Stimulated activated effector memory CD8-positive, alpha-beta T cell treated with anti-CD3 and anti-CD28 coated beads, Interleukin-12 subunit alpha, Interleukin-12 subunit beta, amount 100 ng/mL, for 72 hours (primary cell): ENCODE results near the gene SLC1A2.

ENCODE experiments used
- ATAC-seq: fragments of 150-1000 bp; cut with Tn5 transposase; 2 replicates; pipeline ENCODE4 v1.10.0; 2021
- DNase-seq, 2 donors: peaks; one replicate each; pipeline ENCODE4 v3.0.0; 2021 to 2022; ENCODE audit warnings: low spot score in 2 of 2
- H3K27ac Mint-ChIP-seq: one replicate; pipeline ENCODE4 v1.8.0; 2022; ENCODE audit warnings: mild to moderate bottlenecking, mixed read lengths
- H3K36me3 Mint-ChIP-seq: one replicate; pipeline ENCODE4 v1.8.0; 2022; ENCODE audit warnings: mild to moderate bottlenecking, mixed read lengths
- H3K4me1 Mint-ChIP-seq: one replicate; pipeline ENCODE4 v1.8.0; 2022; ENCODE audit warnings: mixed read lengths
- H3K4me3 Mint-ChIP-seq: one replicate; pipeline ENCODE4 v1.8.0; 2022; ENCODE audit warnings: mild to moderate bottlenecking, mixed read lengths
- H3K9me3 Mint-ChIP-seq: one replicate; pipeline ENCODE4 v1.8.0; 2022; ENCODE audit warnings: mixed read lengths

The SLC1A2 gene

GRCh38 chr11:35281169-35281688, 138.1 kb downstream of the SLC1A2 start:
- no peak for ATAC-seq
- H3K9me3 Mint-ChIP-seq: no peaks in the 10 kb centered on the region
- peaks cover 15% of the 10 kb centered on the region for H3K4me1 Mint-ChIP-seq
- H3K27ac Mint-ChIP-seq: no peak overlapping the region
- no peak for DNase-seq
- no peak overlapping the region for H3K4me3 Mint-ChIP-seq
- no peaks in the 10 kb centered on the region for H3K36me3 Mint-ChIP-seq

- Mint-ChIP-seq H3K27ac (no peak overlapping the region), H3K36me3 (no peaks in the 10 kb centered on the region), H3K4me1 (peaks cover 20% of the 10 kb centered on the region), H3K9me3 (no peaks in the 10 kb centered on the region), H3K4me3 (no peak overlapping the region)
- ATAC-seq (no peak), DNase-seq (no peak)
These were observed 138.6 kb downstream of the SLC1A2 start for GRCh38 chr11:35280727-35281126.

- Mint-ChIP-seq H3K4me1 (peaks cover 40% of the 10 kb centered on the region), H3K36me3 (no peaks in the 10 kb centered on the region), H3K9me3 (no peaks in the 10 kb centered on the region), H3K27ac (no peak overlapping the region), H3K4me3 (no peak overlapping the region)
- DNase-seq (no peak), ATAC-seq (no peak)
These were observed 141.5 kb downstream of the SLC1A2 start for GRCh38 chr11:35277827-35278226.

- Mint-ChIP-seq H3K27ac (peak overlapping the region; percentile 69), H3K4me1 (peaks cover 44% of the 10 kb centered on the region), H3K9me3 (no peaks in the 10 kb centered on the region), H3K36me3 (no peaks in the 10 kb centered on the region), H3K4me3 (peak overlapping the region; percentile 31)
- ATAC-seq (peak; percentile 76), DNase-seq (no peak)
These were observed 142.8 kb downstream of the SLC1A2 start for GRCh38 chr11:35276396-35277145.

- ATAC-seq (no peak), DNase-seq (no peak)
- Mint-ChIP-seq H3K36me3 (no peaks in the 10 kb centered on the region), H3K9me3 (no peaks in the 10 kb centered on the region), H3K4me3 (no peak overlapping the region), H3K4me1 (peaks cover 52% of the 10 kb centered on the region), H3K27ac (peak overlapping the region; percentile 69)
These were observed 143.6 kb downstream of the SLC1A2 start for GRCh38 chr11:35275786-35276170.

- Mint-ChIP-seq H3K36me3 (no peaks in the 10 kb centered on the region), H3K27ac (peak overlapping the region; percentile 69), H3K4me1 (peaks cover 55% of the 10 kb centered on the region), H3K9me3 (no peaks in the 10 kb centered on the region), H3K4me3 (no peak overlapping the region)
- ATAC-seq (no peak), DNase-seq (no peak)
These were observed 144.2 kb downstream of the SLC1A2 start for GRCh38 chr11:35274909-35275785.

- Mint-ChIP-seq H3K36me3 (no peaks in the 10 kb centered on the region), H3K4me1 (peaks cover 55% of the 10 kb centered on the region), H3K4me3 (peak overlapping the region; percentile 18), H3K9me3 (no peaks in the 10 kb centered on the region), H3K27ac (peak overlapping the region; percentile 4)
- DNase-seq (peak; percentile 28 to 76), ATAC-seq (peak; percentile 95)
These were observed 146.9 kb downstream of the SLC1A2 start for GRCh38 chr11:35272391-35272902.

- peaks cover 49% of the 10 kb centered on the region for H3K4me1 Mint-ChIP-seq
- no peaks in the 10 kb centered on the region for H3K9me3 Mint-ChIP-seq
- DNase-seq (no peak), ATAC-seq (no peak)
- H3K36me3 Mint-ChIP-seq: no peaks in the 10 kb centered on the region
- H3K27ac Mint-ChIP-seq: no peak overlapping the region
- no peak overlapping the region for H3K4me3 Mint-ChIP-seq
These were observed 148.3 kb downstream of the SLC1A2 start for GRCh38 chr11:35271031-35271430.

GRCh38 chr11:35270342-35270741, 149.0 kb downstream of the SLC1A2 start:
- DNase-seq: no peak
- peaks cover 42% of the 10 kb centered on the region for H3K4me1 Mint-ChIP-seq
- no peaks in the 10 kb centered on the region for H3K9me3 Mint-ChIP-seq
- no peak overlapping the region for H3K27ac Mint-ChIP-seq
- H3K36me3 Mint-ChIP-seq: no peaks in the 10 kb centered on the region
- ATAC-seq: no peak
- no peak overlapping the region for H3K4me3 Mint-ChIP-seq

GRCh38 chr11:35267504-35267903, 151.9 kb downstream of the SLC1A2 start:
- Mint-ChIP-seq H3K4me3 (no peak overlapping the region), H3K27ac (no peak overlapping the region), H3K9me3 (no peaks in the 10 kb centered on the region), H3K4me1 (peaks cover 20% of the 10 kb centered on the region), H3K36me3 (no peaks in the 10 kb centered on the region)
- ATAC-seq: no peak
- DNase-seq: no peak

GRCh38 chr11:35265755-35266454, 153.5 kb downstream of the SLC1A2 start:
- H3K4me3 Mint-ChIP-seq: no peak overlapping the region
- H3K36me3 Mint-ChIP-seq: no peaks in the 10 kb centered on the region
- H3K27ac Mint-ChIP-seq: no peak overlapping the region
- H3K4me1 Mint-ChIP-seq: peaks cover 4% of the 10 kb centered on the region
- ATAC-seq (no peak), DNase-seq (no peak)
- no peaks in the 10 kb centered on the region for H3K9me3 Mint-ChIP-seq

- ATAC-seq (no peak), DNase-seq (no peak)
- Mint-ChIP-seq H3K9me3 (no peaks in the 10 kb centered on the region), H3K4me1 (no peaks in the 10 kb centered on the region), H3K4me3 (no peak overlapping the region), H3K36me3 (no peaks in the 10 kb centered on the region), H3K27ac (no peak overlapping the region)
These were observed 156.6 kb downstream of the SLC1A2 start for GRCh38 chr11:35262735-35263134.

- no peak overlapping the region for H3K4me3 Mint-ChIP-seq
- no peak for DNase-seq
- no peak overlapping the region for H3K27ac Mint-ChIP-seq
- H3K9me3 Mint-ChIP-seq: no peaks in the 10 kb centered on the region
- H3K4me1 Mint-ChIP-seq: peaks cover 6% of the 10 kb centered on the region
- ATAC-seq: no peak
- no peaks in the 10 kb centered on the region for H3K36me3 Mint-ChIP-seq
These were observed 157.3 kb downstream of the SLC1A2 start for GRCh38 chr11:35262056-35262455.

GRCh38 chr11:35261197-35261596, 158.2 kb downstream of the SLC1A2 start:
- peaks cover 15% of the 10 kb centered on the region for H3K4me1 Mint-ChIP-seq
- H3K27ac Mint-ChIP-seq: no peak overlapping the region
- H3K9me3 Mint-ChIP-seq: no peaks in the 10 kb centered on the region
- no peak overlapping the region for H3K4me3 Mint-ChIP-seq
- no peaks in the 10 kb centered on the region for H3K36me3 Mint-ChIP-seq
- DNase-seq (no peak), ATAC-seq (no peak)

GRCh38 chr11:35260342-35260985, 158.9 kb downstream of the SLC1A2 start:
- H3K36me3 Mint-ChIP-seq: no peaks in the 10 kb centered on the region
- no peaks in the 10 kb centered on the region for H3K9me3 Mint-ChIP-seq
- no peak overlapping the region for H3K27ac Mint-ChIP-seq
- no peak overlapping the region for H3K4me3 Mint-ChIP-seq
- DNase-seq (no peak), ATAC-seq (no peak)
- H3K4me1 Mint-ChIP-seq: peaks cover 16% of the 10 kb centered on the region
